Parathyroid adenoma (tissue), 2 donors: ENCODE results near the gene SYNJ2.

Source experiments
- H2AFZ ChIP-seq: fragments of 300-600 bp; sonication (generic); one replicate; pipeline ENCODE4 v1.7.0; 2017; ENCODE audit warnings: antibody characterized with exemption, mild to moderate bottlenecking
- H3K27ac ChIP-seq: fragments of 300-600 bp; sonication (generic); one replicate; pipeline ENCODE4 v1.7.0; 2017
- H3K27me3 ChIP-seq: fragments of 300-600 bp; sonication (generic); one replicate; pipeline ENCODE4 v1.7.0; 2017; ENCODE audit warnings: low read length; ENCODE audit not compliant: control insufficient read depth, insufficient read depth
- H3K36me3 ChIP-seq: fragments of 300-600 bp; sonication (generic); one replicate; pipeline ENCODE4 v1.7.0; 2017; ENCODE audit warnings: low read length; ENCODE audit not compliant: control insufficient read depth, insufficient read depth
- H3K4me1 ChIP-seq: fragments of 300-600 bp; sonication (generic); one replicate; pipeline ENCODE4 v1.7.0; 2017; ENCODE audit warnings: control low read depth
- H3K4me2 ChIP-seq: fragments of 300-600 bp; sonication (generic); one replicate; pipeline ENCODE4 v1.7.0; 2017; ENCODE audit warnings: low read length
- H3K4me3 ChIP-seq: fragments of 300-600 bp; sonication (generic); one replicate; pipeline ENCODE4 v1.7.0; 2017; ENCODE audit warnings: low read depth, low read length
- H3K79me2 ChIP-seq: fragments of 300-600 bp; sonication (generic); one replicate; pipeline ENCODE4 v1.7.0; 2017; ENCODE audit warnings: control low read depth
- H3K9ac ChIP-seq: fragments of 300-600 bp; sonication (generic); one replicate; pipeline ENCODE4 v1.7.0; 2017; ENCODE audit warnings: mild to moderate bottlenecking
- H3K9me3 ChIP-seq: fragments of 300-600 bp; sonication (generic); one replicate; pipeline ENCODE4 v1.7.0; 2017; ENCODE audit warnings: low read length; ENCODE audit not compliant: control insufficient read depth
- CTCF ChIP-seq: fragments of 300-600 bp; sonication (generic); IDR thresholded peaks from one replicate; pipeline ENCODE4 v1.7.0; 2017; ENCODE audit warnings: antibody characterized with exemption, mild to moderate bottlenecking
- donor health status: primary hyperparathyroidism.

The SYNJ2 gene

DNA sequence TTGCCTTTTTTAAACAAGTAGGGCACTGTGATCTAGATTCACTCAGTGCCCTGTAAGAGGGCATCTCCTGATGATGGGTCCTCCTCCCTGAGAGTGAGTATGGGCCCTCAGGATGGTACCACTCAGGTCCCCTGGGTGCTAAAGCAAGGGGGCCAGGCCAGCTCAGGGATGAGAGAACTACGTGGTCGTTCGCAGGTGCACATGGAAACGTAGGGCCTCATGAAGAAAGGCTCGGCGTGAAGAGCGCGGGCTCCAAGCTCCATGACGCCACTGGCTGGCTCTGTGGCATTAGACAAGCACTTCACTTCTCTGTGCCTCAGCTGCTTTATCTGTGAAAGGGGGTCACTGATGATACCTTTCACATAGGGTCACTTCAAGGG lies 50.7 kb downstream of the SYNJ2 start:
- no peaks in the 10 kb centered on the region for H3K36me3 ChIP-seq
- no peak overlapping the region for H3K9ac ChIP-seq
- H2AFZ ChIP-seq, result no peak overlapping the region
- no peaks in the 10 kb centered on the region for H3K79me2 ChIP-seq
- no peaks in the 10 kb centered on the region for H3K4me1 ChIP-seq
- H3K4me2 ChIP-seq, result no peak overlapping the region
- TF ChIP-seq CTCF, result no peak
- H3K27ac ChIP-seq, result no peak overlapping the region
- no peaks in the 10 kb centered on the region for H3K27me3 ChIP-seq
- no peaks in the 10 kb centered on the region for H3K9me3 ChIP-seq
- no peak overlapping the region for H3K4me3 ChIP-seq

GRCh38 chr6:158033077-158033750 lies 51.6 kb downstream of the SYNJ2 start:
- no peak for TF ChIP-seq CTCF
- Histone ChIP-seq H3K4me2 (no peak overlapping the region), H3K9me3 (no peaks in the 10 kb centered on the region), H3K9ac (no peak overlapping the region), H2AFZ (no peak overlapping the region), H3K4me1 (no peaks in the 10 kb centered on the region), H3K4me3 (no peak overlapping the region), H3K79me2 (no peaks in the 10 kb centered on the region), H3K27me3 (no peaks in the 10 kb centered on the region), H3K36me3 (no peaks in the 10 kb centered on the region), H3K27ac (no peak overlapping the region)

GRCh38 chr6:158033751-158034702 lies 52.4 kb downstream of the SYNJ2 start:
- H3K4me3 ChIP-seq, result no peak overlapping the region
- no peaks in the 10 kb centered on the region for H3K79me2 ChIP-seq
- no peak for TF ChIP-seq CTCF
- no peak overlapping the region for H3K27ac ChIP-seq
- no peaks in the 10 kb centered on the region for H3K36me3 ChIP-seq
- H3K4me1 ChIP-seq, result no peaks in the 10 kb centered on the region
- H2AFZ ChIP-seq, result no peak overlapping the region
- no peaks in the 10 kb centered on the region for H3K9me3 ChIP-seq
- no peak overlapping the region for H3K9ac ChIP-seq
- H3K27me3 ChIP-seq, result no peaks in the 10 kb centered on the region
- no peak overlapping the region for H3K4me2 ChIP-seq

- Histone ChIP-seq H3K4me2 (no peak overlapping the region), H3K27ac (no peak overlapping the region), H2AFZ (no peak overlapping the region), H3K27me3 (no peaks in the 10 kb centered on the region), H3K9ac (no peak overlapping the region), H3K79me2 (no peaks in the 10 kb centered on the region), H3K36me3 (no peaks in the 10 kb centered on the region), H3K4me1 (no peaks in the 10 kb centered on the region), H3K4me3 (no peak overlapping the region), H3K9me3 (no peaks in the 10 kb centered on the region)
- TF ChIP-seq CTCF, result no peak
These were observed 54.6 kb downstream of the SYNJ2 start for GRCh38 chr6:158036261-158036660.
